SW 1271 (cell line): Measurements from ENCODE around the gene ME3.
"Not testable (repeated sequence)": the region's sequence is repeated elsewhere in the genome, so short reads cannot be mapped to it uniquely, and the experiment has no call there.

Experiments
- DNase-seq, 2 experiments: peaks; one replicate each; lab custom pipeline; 2025; lab: John Stamatoyannopoulos, UW

Gene ME3

GRCh38 chr11:86427441-86427840, 245.0 kb downstream of the ME3 start:
- DNase-seq: no peak

DNA sequence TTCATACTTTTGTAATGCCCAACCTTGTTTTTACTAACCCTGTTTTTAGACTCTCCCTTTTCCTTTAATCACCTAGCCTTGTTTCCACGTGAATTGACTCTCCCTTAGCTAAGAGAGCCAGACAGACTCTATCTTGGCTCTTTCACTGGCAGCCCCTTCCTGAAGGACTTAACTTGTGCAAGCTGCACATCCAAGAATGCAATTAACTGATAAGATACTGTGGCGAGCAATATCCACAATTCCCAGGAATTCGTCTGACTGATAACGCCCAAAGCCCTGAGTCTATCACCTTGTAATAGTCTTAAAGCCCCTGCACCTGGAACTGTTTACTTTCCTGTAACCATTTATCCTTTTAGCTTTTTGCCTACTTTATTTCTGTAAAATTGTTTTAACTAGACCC, 248.9 kb downstream of the ME3 start:
- not testable (repeated sequence) for DNase-seq

DNA sequence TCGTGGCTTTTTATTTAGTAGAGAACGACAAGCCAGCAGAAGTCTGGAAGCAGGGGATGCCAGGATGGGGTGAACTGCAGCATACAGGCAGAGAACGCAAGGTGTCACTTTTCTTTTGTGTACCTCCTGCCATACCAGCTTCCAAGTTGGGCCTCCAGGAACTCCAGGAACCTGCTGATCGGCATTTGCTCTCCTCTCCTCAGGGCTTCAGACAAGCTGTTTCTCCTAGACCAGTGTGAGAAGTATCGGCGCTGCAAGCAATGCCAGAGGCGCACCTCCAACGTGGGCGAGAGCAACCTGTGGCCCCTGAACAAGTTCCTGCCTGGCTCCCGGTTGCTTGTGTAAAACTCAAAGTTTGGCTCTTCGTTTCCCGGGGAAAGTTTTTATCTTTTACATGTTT, 250.0 kb downstream of the ME3 start:
- DNase-seq: no peak

DNA sequence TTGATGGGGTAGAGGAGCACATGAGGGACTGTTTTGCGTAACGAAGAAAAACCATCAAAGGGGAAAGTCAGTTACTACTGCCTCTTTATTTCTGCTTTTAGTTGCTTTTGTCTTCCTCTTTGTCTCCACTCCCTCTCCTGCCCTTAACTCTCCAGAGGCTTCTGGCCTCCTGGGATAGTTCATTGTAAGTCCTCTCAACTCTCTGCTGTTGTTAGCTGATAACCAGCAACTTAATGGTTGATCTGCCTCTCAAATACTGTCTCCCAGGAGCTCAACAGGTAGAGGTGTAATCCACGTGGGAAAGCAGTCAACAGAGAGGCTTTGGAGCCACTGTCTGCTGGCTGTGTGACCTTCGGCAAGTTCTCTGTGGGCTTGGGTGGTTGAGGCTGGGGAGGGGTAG, 250.5 kb downstream of the ME3 start:
- DNase-seq: no peak

GRCh38 chr11:86418917-86419316, 253.5 kb downstream of the ME3 start:
- DNase-seq: peak in 1 of 2 experiments; percentile 25

DNA sequence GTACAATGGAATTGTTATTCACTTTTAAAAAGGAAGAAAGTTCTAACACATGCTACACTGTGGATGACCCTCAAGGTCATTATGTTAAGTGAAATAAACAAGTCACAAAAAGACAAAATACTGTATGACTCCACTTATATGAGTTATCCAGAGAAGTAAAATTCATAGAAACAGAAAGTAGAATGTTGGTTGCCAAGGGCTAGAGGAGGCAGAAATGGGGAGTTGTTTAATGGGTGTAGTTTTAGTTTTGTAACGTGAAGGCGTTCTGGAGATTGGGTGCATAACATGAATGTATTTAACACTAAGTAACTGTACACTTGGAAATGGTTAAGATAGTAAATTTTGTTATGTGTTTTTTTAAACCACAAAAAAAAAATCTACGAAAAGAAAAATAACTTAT, 253.9 kb downstream of the ME3 start:
- no peak for DNase-seq

- no peak for DNase-seq
Measured at GRCh38 chr11:86418106-86418505, 254.3 kb downstream of the ME3 start.

- not testable (repeated sequence) for DNase-seq
Measured at GRCh38 chr11:86416951-86417350, 255.5 kb downstream of the ME3 start.

GRCh38 chr11:86416494-86416893, 255.9 kb downstream of the ME3 start:
- no peak for DNase-seq

GRCh38 chr11:86415026-86415425, 257.4 kb downstream of the ME3 start:
- DNase-seq: no peak

DNA sequence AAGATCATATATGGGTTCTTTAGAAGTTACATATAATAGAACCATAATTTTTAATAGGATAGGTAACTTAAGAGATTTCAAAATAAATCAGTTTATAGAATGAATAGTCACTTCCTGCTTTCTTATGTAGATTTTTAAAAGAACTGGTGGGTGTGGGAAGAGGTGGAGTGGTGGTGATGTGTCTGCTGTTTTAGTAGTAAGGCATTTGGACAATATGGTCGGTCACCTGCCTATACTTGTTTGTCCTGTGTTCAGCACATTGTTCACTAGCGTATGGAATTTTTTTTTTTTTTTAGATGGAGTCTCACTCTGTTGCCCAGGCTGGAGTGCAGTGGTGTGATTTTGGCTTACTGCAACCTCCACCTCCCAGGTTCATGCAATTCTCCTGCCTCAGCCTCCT, 258.4 kb downstream of the ME3 start:
- DNase-seq: no peak

DNA sequence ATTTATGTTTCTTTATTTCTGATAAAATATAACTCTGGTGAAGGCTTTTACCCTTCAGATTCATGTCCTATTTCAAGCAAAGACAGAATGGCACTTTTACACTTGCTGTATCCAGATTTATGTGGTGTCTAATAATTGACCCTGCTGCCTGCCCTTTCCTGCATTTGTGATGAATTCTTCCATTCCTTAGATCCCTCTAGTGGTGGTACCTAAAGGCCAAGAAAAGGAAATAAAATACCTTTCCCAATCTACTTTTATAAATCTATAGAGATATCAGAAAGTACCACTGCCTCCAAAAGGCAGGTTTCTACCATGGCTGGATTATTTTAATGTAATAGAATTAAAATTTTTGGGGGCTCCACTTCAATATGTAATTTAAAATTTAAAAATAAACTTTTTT, 263.6 kb downstream of the ME3 start:
- DNase-seq: peak in 1 of 2 experiments; percentile 22

DNA sequence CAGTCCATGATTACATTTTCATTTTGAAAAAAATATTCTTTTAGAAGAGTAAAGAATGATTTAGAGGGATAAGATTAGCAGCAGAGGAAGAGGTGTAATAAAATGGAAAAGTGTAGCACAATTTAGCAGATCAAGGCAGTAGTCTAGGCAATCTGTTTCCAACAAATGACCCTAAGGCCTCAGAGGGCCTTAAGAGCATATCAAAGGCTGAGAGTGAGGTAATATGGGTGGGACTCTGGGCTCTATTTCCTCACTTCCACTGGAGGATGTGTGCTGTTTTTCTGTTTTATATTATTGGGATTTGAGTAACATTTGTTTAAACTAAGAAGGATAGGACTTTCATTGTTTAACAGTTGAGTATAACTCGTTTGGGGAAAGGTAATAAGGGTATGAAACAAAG, 269.0 kb downstream of the ME3 start:
- DNase-seq: no peak

DNA sequence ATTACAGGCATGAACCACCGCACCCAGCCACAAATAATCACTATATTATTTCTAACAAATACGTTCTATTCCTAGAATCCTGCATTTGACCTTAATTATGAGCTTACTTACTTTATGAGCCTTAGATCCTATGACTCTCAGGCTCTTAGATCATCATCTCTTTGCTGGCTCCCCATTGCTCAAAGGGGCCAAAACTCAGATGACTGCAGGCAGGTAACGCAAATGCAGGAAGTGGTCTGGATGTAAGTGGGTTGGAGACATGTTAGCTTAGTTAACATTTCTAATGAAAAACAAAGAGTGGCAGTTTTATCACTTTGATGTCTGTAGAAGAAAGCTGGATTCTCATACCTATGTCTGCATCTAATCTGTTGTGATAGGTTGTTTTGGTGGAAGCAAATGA, 274.3 kb downstream of the ME3 start:
- no peak for DNase-seq

GRCh38 chr11:86397351-86397750, 275.1 kb downstream of the ME3 start:
- DNase-seq: no peak

- DNase-seq: peak in 1 of 2 experiments; percentile 10
Measured at GRCh38 chr11:86396396-86396795, 276.0 kb downstream of the ME3 start.

DNA sequence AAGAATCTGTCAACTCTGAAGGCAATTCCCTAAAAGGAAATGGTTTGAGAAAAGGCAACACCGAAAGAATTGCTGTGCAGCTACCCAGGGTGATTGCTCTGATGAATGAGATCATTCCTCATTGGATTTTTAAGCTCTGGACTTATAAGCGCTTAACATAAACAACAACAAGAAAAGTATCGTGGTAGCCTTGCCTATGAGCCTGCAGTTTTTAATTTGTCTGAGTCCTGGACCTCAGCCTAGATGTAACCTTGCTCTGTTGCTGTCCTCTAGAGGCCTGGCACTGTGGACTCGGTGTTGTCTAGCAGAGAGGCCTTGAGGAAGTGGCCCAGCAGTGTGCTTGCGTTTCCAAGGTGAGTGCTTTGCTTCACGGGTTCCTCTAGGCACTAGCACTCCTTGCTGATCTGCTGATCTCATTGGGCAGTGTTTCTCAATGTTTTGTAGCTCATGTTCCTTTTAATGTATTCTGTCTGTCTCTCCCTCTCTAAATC, 277.3 kb downstream of the ME3 start:
- no peak for DNase-seq
